ENCODE measurements around the gene YTHDF1. TPM values are rescaled to one million over a fixed set of nuclear protein-coding genes. Genes with fewer than 3 reads are reported as not detected.

Gene YTHDF1
- total RNA-seq, 2 donors from 2014 or later, result 15.8 to 16.2 TPM

DNA sequence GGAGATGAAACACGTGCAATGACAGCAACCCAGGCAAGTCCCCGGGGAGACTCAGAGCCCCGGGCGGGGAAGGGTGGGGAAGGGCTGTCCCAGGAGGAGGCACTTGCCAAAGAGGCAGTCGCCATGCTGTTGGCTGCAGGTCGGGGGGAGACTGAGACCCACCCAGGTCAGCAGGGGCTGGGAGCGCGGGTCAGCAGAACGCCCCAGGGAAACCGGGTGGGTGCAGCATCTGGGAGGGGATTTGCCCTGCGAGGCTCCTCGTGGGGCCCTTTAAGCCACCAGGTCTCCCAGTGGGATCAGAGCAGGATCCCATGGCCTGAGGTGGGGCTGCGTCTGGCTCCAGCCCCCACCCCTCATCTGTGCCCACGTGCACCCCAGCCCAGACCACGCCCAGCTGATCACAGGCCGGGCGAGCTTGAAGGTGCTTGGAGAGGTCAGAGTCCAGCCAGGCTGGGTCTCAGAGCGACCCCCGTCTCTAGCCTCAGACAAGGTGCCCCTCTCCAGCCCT, 65.5 kb downstream of the YTHDF1 start:
- no peak for TF ChIP-seq POLR2A (IDR thresholded peaks at IDR 0.05)
- no peak for TF ChIP-seq CTCF (IDR thresholded peaks at IDR 0.05)
- DNase-seq, result no peak
- Histone ChIP-seq H3K9me3 (no peaks in the 10 kb centered on the region), H3K4me1 (no peaks in the 10 kb centered on the region), H3K27me3 (peaks cover 0 to 6% of the 10 kb centered on the region in 2 donors), H3K4me3 (no peak overlapping the region), H3K27ac (no peak overlapping the region), H3K36me3 (replicated peaks in 1 of 2; ENCODE audit: insufficient read depth in 1 of 2, low read depth in 2 of 2) (no peaks in the 10 kb centered on the region)
- intact Hi-C loops (cut with DNase I), result no loop called here
- ATAC-seq, result no peak
- WGBS, 2 donors, result 68 to 83% methylated on average over 2 to 14 of the region's 19 CpGs

GRCh38 chr20:63149531-63150192, 66.3 kb downstream of the YTHDF1 start:
- H3K9me3 ChIP-seq, result no peaks in the 10 kb centered on the region
- no peak for ATAC-seq
- peaks cover 0 to 6% of the 10 kb centered on the region in 2 donors for H3K27me3 ChIP-seq
- no peak overlapping the region for H3K27ac ChIP-seq
- TF ChIP-seq CTCF (IDR thresholded peaks at IDR 0.05), result no peak
- no peak for TF ChIP-seq POLR2A (IDR thresholded peaks at IDR 0.05)
- H3K4me1 ChIP-seq, result no peaks in the 10 kb centered on the region
- H3K36me3 ChIP-seq (replicated peaks in 1 of 2; ENCODE audit: insufficient read depth in 1 of 2, low read depth in 2 of 2), result no peaks in the 10 kb centered on the region
- intact Hi-C loops (cut with DNase I), result no loop called here
- DNase-seq, result no peak
- WGBS, 2 donors, result 35 to 47% methylated on average over 10 to 13 of the region's 13 CpGs
- no peak overlapping the region for H3K4me3 ChIP-seq

- no peak overlapping the region for H3K27ac ChIP-seq
- intact Hi-C loops (cut with DNase I), result no loop called here
- DNase-seq, result no peak
- 65 to 72% methylated on average over 4 to 11 of the region's 11 CpGs for WGBS, 2 donors
- H3K27me3 ChIP-seq, result peaks cover 0 to 6% of the 10 kb centered on the region in 2 donors
- no peak overlapping the region for H3K4me3 ChIP-seq
- no peaks in the 10 kb centered on the region for H3K36me3 ChIP-seq (replicated peaks in 1 of 2; ENCODE audit: insufficient read depth in 1 of 2, low read depth in 2 of 2)
- TF ChIP-seq POLR2A (IDR thresholded peaks at IDR 0.05) (no peak), CTCF (IDR thresholded peaks at IDR 0.05) (no peak)
- H3K9me3 ChIP-seq, result no peaks in the 10 kb centered on the region
- H3K4me1 ChIP-seq, result no peaks in the 10 kb centered on the region
- ATAC-seq, result no peak
These were observed 67.2 kb downstream of the YTHDF1 start for GRCh38 chr20:63148696-63149095.

DNA sequence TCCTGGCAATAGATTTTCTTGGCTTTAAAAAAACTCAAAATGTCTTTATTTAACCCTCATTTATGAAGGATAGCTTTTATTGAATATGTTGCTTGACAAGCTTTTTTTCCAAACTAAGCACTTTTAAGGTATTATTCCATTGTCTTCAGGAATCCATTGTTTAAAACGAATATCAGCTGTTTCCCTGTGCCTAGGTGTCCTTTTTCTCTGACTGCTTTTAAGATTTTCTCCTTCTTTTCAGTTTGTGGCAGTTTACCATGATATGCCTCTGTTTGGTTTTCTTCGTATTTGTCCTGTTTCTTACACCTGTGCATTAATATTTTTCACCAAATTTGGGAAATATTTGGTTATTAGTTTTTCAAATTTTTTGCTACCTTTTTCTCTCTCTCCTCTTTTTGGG, 68.4 kb downstream of the YTHDF1 start:
- no peak overlapping the region for H3K4me3 ChIP-seq
- TF ChIP-seq POLR2A (IDR thresholded peaks at IDR 0.05) (no peak), CTCF (IDR thresholded peaks at IDR 0.05) (no peak)
- intact Hi-C loops (cut with DNase I), result no loop called here
- no peak overlapping the region for H3K27ac ChIP-seq
- no peak for ATAC-seq
- H3K9me3 ChIP-seq, result no peaks in the 10 kb centered on the region
- peaks cover 0 to 6% of the 10 kb centered on the region in 2 donors for H3K27me3 ChIP-seq
- no peaks in the 10 kb centered on the region for H3K36me3 ChIP-seq (replicated peaks in 1 of 2; ENCODE audit: insufficient read depth in 1 of 2, low read depth in 2 of 2)
- WGBS, 2 donors, result 36 to 49% methylated on average over 2 of the region's 2 CpGs
- DNase-seq, result no peak
- no peaks in the 10 kb centered on the region for H3K4me1 ChIP-seq

MicroRNA genes within 50 kb of the gene (microRNA counts, 767-probe panel; counts per million panel counts)
- microRNA hsa-miR-124-3p, result 0 to 736 counts per million in 2 donors
- microRNA hsa-miR-3196, result 0 to 736 counts per million in 2 donors

Small RNAs within 50 kb of the gene (microRNA-seq; reads per million reads assigned to microRNA genes)
- gene MIR124-3 (ENCODE audit: borderline number of aligned reads in 2 of 2, borderline replicate concordance in 2 of 2) (0 reads per million in 2 donors), gene MIR3196 (ENCODE audit: borderline number of aligned reads in 2 of 2, borderline replicate concordance in 2 of 2) (0 reads per million in 2 donors)

Small RNAs within 50 kb of the gene (small RNA-seq; reads per million reads assigned to genes)
- not detected for gene MIR124-3
- not detected for gene MIR3196

Other genes with a start within 250 kb of the YTHDF1 start
- not detected for gene BHLHE23, start 209.2 kb downstream of the YTHDF1 start, total RNA-seq
- not detected for gene BIRC7, start 19.8 kb upstream of the YTHDF1 start, total RNA-seq
- not detected for gene NKAIN4, start 38.3 kb upstream of the YTHDF1 start, total RNA-seq
- gene ARFGAP1, start 56.7 kb upstream of the YTHDF1 start, total RNA-seq, result 100 to 1,000 TPM in 1 of 2 donors, 10 to 100 TPM in 1; 52.7 to 162 TPM
- gene COL20A1, start 77.1 kb upstream of the YTHDF1 start, total RNA-seq, result not detected
- gene CHRNA4, start 145.2 kb upstream of the YTHDF1 start, total RNA-seq, result not detected